GM11168 (cell line): ENCODE measurements around the gene TP73.

Experiments
- in situ Hi-C: fragments of 300-500 bp; cut with MboI; formaldehyde crosslinking; loops from one replicate; pipeline ENCODE4 v1.12.0; 2022; ENCODE audit warnings: low sequenced_read_pairs; ENCODE audit not compliant: unreplicated experiment

TP73 gene

DNA sequence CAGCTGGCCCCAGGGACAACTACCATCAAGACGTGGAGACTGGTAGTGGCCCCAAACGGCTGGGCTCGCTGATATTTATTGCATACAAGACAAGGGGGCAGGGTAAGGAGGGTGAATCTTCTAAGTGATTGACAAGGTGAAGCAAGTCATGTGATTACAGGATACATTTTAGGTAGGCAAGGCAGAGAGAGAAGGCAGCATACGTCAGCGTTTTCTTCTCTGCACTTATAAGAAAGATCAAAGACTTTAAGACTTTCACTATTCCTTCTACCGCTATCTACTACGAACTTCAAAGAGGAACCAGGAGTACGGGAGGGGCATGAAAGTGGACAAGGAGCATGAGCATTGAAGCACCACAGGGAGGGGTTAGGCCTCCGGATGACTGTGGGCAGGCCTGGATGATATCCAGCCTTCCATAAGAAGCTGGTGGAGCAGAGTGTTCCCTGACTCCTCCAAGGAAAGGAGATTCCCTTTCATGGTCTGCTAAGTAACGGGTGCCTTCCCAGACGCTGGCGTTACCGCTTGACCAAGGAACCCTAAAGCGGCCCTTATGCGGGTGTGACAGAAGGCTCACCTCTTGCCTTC is 96.1 kb downstream of the TP73 start:
- in situ Hi-C loops = loop anchor here (10.0 kb wide), 1 partner anchor 124 kb away; the partner anchor contains the start of gene TPRG1L

- in situ Hi-C loops = loop anchor here (10.0 kb wide), 1 partner anchor 125 kb away; the partner anchor contains the start of gene TPRG1L
These were observed 97.2 kb downstream of the TP73 start for GRCh38 chr1:3749512-3749911.

DNA sequence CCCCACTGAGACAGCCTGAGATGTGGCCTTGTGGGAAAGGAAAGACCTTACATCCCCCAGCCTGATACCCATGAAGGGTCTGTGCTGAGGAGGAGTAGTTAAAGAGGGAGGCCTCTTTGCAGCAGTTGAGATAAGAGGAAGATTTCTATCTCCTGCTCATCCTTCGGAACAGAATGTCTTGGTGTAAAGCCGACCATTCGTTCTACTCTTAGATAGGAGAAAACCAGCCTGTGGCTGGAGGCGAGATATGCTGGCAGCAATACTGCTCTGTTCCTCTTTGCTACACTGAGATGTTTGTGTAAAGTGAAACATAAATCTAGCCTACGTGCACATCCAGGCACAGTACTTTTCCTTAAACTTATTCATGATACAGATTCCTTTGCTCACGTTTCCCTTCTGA is 98.4 kb downstream of the TP73 start:
- in situ Hi-C loops = no loop called here

DNA sequence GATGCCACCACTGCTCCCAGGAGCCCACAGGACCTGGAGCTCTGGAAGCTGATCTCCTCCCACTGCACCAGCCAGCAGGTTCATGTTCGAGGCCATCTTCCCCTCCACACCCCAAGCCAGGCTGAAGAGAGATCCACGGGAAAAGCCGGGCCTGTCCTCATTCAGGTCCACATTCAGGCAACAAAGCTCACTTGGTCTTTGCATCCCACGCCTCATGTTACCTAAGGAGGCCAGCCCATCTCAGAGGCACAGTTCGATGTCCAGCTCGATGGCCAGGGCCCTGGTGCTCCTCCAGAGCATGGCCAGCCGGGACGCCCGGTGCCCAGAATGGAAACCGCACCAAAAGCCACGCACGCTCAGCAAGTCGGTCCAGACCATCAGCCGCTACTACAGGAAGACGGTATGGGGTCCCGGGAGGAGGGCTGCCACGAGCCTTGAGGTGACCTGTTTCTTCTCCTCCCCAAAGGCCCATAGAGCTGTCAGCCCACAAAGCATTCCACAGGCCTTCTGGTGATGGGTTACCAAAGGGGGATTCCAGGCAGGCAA is 100.2 kb downstream of the TP73 start, which contains the start of gene CCDC27:
Gene CCDC27, plus strand, starts transcription at position 51 of the 546 bp plus-strand sequence. Its CDS starts 32 bp downstream, at position 83.
- in situ Hi-C loops = no loop called here

- in situ Hi-C loops = no loop called here
These were observed 101.5 kb downstream of the TP73 start for GRCh38 chr1:3753656-3754454.

DNA sequence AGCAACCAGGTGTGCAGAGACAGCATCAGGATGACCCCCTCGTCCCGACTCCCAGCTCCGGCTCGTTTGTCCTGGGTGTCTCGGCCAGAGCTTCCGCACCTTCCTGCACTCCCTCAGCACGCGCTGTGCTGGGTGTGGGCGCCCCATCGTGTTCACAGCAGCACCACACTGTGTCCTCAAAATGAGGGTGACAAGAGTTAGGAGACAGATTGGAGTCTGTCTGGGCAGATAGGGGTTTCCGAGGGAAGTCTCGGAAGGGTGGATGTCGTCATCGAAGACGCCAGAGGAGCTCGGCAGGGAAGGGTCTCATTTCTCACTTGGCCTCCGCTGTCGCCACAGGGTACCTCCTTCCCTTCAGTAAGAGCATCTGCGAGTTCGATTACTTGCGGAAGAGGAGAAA is 104.1 kb downstream of the TP73 start:
- in situ Hi-C loops = no loop called here

DNA sequence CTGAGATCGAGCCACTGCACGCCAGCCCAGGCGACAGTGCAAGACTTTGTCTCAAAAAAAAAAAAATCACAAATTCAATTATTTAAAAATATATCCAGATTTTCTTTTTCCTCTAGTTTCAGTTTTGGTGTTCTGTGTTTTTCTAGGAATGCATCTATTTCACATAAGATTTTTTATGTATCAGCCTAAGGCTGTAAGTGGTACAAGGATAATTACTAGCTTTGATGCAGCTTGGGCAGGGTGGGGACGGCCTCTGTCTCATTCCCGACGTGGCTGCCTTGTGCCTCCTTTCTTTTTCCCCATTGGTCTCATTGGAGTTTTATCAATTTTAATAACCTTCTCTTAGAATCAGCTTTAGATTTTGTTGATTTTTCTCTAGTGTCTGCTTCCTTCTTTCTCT is 106.8 kb downstream of the TP73 start:
- in situ Hi-C loops = no loop called here

GRCh38 chr1:3759796-3760195 is 107.5 kb downstream of the TP73 start:
- in situ Hi-C loops = no loop called here

DNA sequence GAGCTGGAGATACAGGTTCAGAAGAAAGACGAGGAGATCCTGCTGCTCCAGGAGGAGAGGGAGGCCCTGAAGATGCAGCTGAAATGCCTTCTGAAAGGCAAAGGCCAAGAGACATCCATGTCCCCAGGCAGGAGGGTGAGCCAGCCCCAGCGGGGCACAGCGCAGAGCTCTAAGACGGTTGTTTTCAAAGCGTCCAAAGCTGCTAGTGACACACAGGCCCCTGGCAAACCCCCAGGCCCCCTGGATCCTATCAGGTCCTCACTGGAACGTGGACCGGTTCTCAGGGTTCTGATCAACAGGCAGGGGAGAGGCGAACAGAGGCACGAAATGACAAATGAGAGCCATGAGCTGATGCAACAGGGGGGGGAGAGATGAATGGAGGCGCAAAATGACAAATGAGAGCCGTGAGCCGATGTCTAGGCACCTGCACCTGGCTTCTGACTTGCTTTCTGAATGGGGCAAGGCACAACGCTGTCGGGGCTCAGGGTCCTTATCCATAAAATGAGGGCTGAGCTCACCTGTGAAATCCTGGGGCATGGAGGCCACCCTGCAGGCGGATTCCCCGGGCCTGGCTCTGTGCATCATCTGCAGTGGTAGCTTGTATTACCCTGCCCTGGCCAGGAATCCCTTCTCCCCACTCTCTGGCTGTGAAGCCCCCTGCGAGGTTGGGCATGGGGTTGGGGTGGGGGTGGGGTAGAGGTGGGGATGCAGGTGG is 109.1 kb downstream of the TP73 start:
- in situ Hi-C loops = no loop called here

DNA sequence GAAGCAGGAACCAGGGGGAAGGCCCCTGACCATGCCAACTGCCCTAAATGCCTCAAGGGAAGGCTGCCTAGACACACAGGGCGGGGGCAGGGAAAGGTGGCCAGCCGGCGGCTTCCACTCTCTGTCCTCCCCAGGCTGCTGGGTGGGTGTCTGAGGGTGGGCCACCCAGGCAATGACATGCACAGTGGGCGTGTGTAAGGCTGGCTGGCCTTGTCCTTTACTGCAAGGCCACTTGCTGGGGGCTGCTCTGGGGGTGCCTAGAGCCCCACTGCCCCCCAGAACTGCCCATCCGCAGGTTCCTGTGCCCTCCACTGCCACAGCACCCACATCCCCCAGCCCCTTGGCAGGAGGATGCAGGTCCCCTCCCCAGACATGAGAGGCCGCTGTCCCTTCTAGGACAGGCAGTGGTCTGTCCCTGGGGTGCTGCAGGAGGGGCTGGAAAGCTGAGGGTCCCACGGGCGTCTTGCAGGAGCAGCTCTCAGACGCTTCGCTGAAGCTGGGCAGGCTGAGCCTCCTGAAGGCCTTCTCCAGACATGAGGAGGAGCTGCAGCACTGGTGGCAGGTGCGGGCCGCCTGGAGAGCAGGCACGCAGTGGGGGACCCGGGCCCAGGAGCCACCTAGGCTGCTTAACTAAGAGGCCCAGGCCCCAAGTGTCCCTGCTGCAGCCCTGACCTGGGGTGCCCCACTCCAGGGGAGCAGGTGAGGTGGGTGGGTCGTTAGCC is 110.0 kb downstream of the TP73 start:
- in situ Hi-C loops = no loop called here

GRCh38 chr1:3762873-3763228 is 110.5 kb downstream of the TP73 start:
- in situ Hi-C loops = no loop called here

DNA sequence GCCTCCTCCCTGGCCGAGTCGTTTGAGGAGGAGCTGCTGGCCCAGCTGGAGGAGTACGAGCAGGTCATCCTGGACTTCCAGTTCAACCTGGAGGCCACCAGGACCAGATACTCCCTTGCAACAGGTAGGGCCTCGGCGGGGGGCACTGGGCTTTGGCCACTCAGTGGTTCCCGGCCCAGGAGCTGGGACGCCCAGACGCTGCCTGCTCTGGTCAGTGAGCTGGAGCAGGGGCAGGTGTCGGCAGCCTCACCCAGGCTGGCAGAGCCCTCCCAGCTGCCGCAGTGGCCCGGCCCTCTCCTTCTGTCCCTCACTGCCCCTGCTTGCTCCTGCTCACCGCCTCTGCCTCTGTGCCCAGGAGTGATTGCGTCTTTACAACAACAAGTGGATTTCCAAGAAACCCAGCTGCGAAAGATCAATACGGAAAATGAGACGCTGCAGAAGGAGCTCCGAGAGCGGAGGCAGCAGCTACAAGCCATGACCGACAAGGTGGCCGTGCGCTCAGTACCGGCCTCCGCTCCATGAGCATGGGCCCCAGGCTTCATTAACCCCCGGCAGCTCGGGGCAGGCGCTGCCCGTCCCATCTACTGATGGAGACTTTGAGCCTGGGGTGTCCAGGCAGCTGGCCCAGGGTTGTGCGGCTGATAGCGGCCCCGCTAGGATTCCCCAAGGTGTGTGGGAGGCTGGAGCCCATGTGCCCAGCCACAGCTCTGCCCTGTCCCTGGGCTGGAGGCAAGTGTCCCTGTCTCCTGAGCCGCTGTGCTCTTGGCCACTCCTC is 111.2 kb downstream of the TP73 start:
- in situ Hi-C loops = no loop called here

GRCh38 chr1:3767328-3767925 is 115.1 kb downstream of the TP73 start:
- in situ Hi-C loops = no loop called here

DNA sequence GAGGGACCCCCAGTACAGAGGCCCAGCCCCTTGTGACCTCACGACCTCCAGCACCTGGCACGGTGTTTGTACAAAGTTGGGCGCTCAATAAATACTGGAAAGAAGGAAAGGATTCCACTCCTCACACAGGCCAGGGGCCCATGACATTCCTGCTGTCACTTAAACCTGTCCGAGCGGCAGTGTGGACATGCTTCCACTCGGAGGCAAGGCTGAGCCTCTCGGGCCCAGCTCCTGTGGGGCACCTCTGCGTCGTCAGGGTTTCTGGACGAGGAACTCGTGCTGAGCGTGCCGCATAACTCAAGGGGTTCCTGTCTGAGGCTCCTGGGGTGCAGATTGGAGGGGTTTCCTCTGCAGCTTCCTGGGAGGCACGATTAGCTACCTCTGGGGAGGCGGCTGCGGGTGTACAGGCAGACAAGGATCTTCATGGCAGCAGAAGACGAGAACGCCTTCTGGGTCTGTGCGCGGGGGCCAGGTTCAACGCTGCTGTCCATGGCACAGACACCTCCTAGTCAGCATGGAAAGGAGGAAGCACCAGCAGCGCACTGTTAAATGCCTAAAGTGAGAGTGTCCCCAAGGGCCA is 116.6 kb downstream of the TP73 start:
- in situ Hi-C loops = no loop called here

DNA sequence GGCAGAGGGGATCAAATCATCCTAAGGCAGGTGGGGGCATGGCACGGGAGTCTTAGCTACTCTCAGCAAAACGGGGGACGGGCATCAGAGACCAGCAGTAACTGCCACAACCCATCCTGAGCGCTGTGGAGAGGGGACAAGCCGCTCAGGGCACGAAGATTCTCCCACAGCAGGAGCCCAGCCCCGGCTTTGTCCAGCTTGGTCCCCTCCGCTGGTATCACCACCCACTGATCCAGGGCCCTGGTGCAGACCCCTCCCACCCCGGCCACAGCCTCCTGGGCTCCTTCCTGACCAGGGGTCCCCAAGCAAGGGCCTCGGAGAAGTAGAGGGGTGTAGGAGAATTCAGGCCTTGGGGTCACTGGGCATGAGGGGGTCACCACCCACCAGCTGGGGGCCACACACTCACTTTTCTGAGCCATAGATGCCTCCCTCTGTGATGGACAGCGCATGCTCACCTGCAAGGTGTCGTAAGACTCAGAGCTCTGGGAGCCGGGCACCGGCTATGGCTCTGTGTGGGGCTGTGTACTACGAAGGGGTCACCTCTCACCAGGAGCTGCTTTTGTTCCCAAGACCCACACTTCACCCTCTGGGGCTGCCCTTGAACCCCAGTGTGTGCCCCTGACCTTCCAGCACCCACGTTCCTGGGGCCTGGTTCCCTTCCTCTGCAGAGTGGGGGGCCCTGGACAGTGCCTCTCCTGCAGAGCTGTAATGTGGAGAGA is 117.9 kb downstream of the TP73 start:
- in situ Hi-C loops = no loop called here

- in situ Hi-C loops = no loop called here
These were observed 119.1 kb downstream of the TP73 start for GRCh38 chr1:3771108-3772026.

GRCh38 chr1:3772027-3772714 is 119.9 kb downstream of the TP73 start:
- in situ Hi-C loops = no loop called here
